GM12878 (cell line): Measurements from ENCODE around the gene HIVEP1. TPM values are rescaled to one million over a fixed set of nuclear protein-coding genes. Genes with fewer than 3 reads are reported as not detected.

Experiments
- ATAC-seq: fragments of 200-7000 bp; cut with Tn5 transposase; 3 replicates; pipeline ENCODE4 v1.9.1; 2020; ENCODE audit warnings: mild to moderate bottlenecking, moderate library complexity
- BruUV-seq: library from RNA; stranded (reverse); fragments of 400-500 nt; replicated peaks from 2 replicates; lab custom pipeline; 2021; lab: Mats Ljungman, UMichigan
- CTCF ChIA-PET: fragments of 300-600 bp; sonication (Branson Sonifier 250); formaldehyde crosslinking; extraction: SDS; loops from one replicate; lab custom pipeline; 2021; ENCODE audit warnings: inconsistent platforms; lab: Yijun Ruan, JAX
- POLR2A ChIA-PET: fragments of 350-600 bp; formaldehyde crosslinking; extraction: SDS; loops from one replicate; lab custom pipeline; 2021; ENCODE audit warnings: inconsistent platforms; lab: Charles Lee
- RAD21 ChIA-PET: fragments of 300-600 bp; sonication (Branson Sonifier 250); formaldehyde crosslinking; loops from one replicate; lab custom pipeline; 2023; ENCODE audit warnings: antibody characterized with exemption; ENCODE audit not compliant: unreplicated experiment; lab: Charles Lee
- SMC1A ChIA-PET: fragments of 300-600 bp; sonication (Branson Sonifier 250); formaldehyde crosslinking; loops from one replicate; lab custom pipeline; 2023; ENCODE audit not compliant: unreplicated experiment, uncharacterized antibody; lab: Charles Lee
- DNase-seq: peaks from one replicate; pipeline ENCODE4 v3.0.0-alpha.2; 2011; ENCODE audit warnings: low read depth, low spot score
- FAIRE-seq: peaks from 3 replicates; lab custom pipeline; 2011; peaks lifted over from hg19 to GRCh38; lab: Jason Lieb, UNC
- H2AFZ ChIP-seq: 2 replicates; pipeline ENCODE4 v1.6.0; 2011; ENCODE audit warnings: low read depth, low read length, control low read depth; ENCODE audit not compliant: control insufficient read depth
- H3K27ac ChIP-seq: 2 replicates; pipeline ENCODE4 v1.5.1; 2011; ENCODE audit warnings: control low read depth; ENCODE audit not compliant: control insufficient read depth, insufficient read depth
- H3K27me3 ChIP-seq, 2 experiments: replicated peaks in 1 of 2; 2 replicates each; pipeline versions ENCODE4 v1.6.0 to v1.6.1; 2011; ENCODE audit warnings: low read length in 1 of 2; ENCODE audit not compliant: control insufficient read depth in 2 of 2, insufficient read depth in 2 of 2
- H3K36me3 ChIP-seq, 2 experiments: 2 replicates each; pipeline ENCODE4 v1.5.1; 2011; ENCODE audit warnings: low read length in 1 of 2; ENCODE audit not compliant: control insufficient read depth in 2 of 2, insufficient read depth in 2 of 2
- H3K4me1 ChIP-seq: 2 replicates; pipeline ENCODE4 v1.6.1; 2011; ENCODE audit warnings: mild to moderate bottlenecking, low read length, moderate library complexity, mixed read lengths; ENCODE audit not compliant: control insufficient read depth, insufficient read depth
- H3K4me2 ChIP-seq: 2 replicates; pipeline ENCODE4 v1.6.0; 2011; ENCODE audit warnings: control low read depth; ENCODE audit not compliant: control insufficient read depth, insufficient read depth
- H3K4me3 ChIP-seq: fragments of 200-600 bp; sonication (generic); 2 replicates; pipeline ENCODE4 v1.5.1; 2016
- H3K79me2 ChIP-seq: 2 replicates; pipeline ENCODE4 v1.6.0; 2011; ENCODE audit warnings: low read length; ENCODE audit not compliant: control insufficient read depth, insufficient read depth
- H3K9ac ChIP-seq: 2 replicates; pipeline ENCODE4 v1.8.0; 2011; ENCODE audit warnings: low read length, control low read depth, mixed read lengths; ENCODE audit not compliant: control insufficient read depth, insufficient read depth
- H3K9me3 ChIP-seq: replicated peaks from 3 replicates; pipeline ENCODE4 v1.5.1; 2011; ENCODE audit warnings: mild to moderate bottlenecking, low read length; ENCODE audit not compliant: control insufficient read depth, insufficient read depth
- H4K20me1 ChIP-seq: 2 replicates; pipeline ENCODE4 v1.6.0; 2011; ENCODE audit not compliant: control insufficient read depth, insufficient read depth
- BRCA1 ChIP-seq: IDR thresholded peaks from 2 replicates; pipeline ENCODE4 v1.6.1; 2011; ENCODE audit warnings: low read depth, low read length, improper control_type of control experiment
- CBFB ChIP-seq: IDR thresholded peaks from 2 replicates; pipeline ENCODE4 v1.6.1; 2016; ENCODE audit warnings: antibody characterized with exemption, low read depth
- DPF2 ChIP-seq: fragments of 450-650 bp; IDR thresholded peaks from 2 replicates; pipeline ENCODE4 v1.6.1; 2017; ENCODE audit warnings: mild to moderate bottlenecking
- E2F8 ChIP-seq: fragments of 450-650 bp; IDR thresholded peaks from 2 replicates; pipeline ENCODE4 v1.6.1; 2018; ENCODE audit warnings: mild to moderate bottlenecking, low read depth, moderate library complexity; ENCODE audit not compliant: partially characterized antibody
- E4F1 ChIP-seq: fragments of 450-650 bp; IDR thresholded peaks from 2 replicates; pipeline ENCODE4 v1.6.1; 2018; ENCODE audit warnings: borderline replicate concordance, mild to moderate bottlenecking; ENCODE audit not compliant: partially characterized antibody
- HDAC6 ChIP-seq: fragments of 200-600 bp; sonication (generic); IDR thresholded peaks from one replicate; pipeline ENCODE4 v1.8.0; 2017; ENCODE audit warnings: antibody characterized with exemption; ENCODE audit not compliant: unreplicated experiment
- NFYA ChIP-seq: IDR thresholded peaks from 2 replicates; pipeline ENCODE4 v1.6.1; 2011; ENCODE audit warnings: low read depth, mild to moderate bottlenecking, low read length, improper control_type of control experiment, borderline replicate concordance
- RAD21 ChIP-seq: IDR thresholded peaks from 2 replicates; pipeline ENCODE4 v1.6.1; 2011; ENCODE audit warnings: mild to moderate bottlenecking, low read depth, low read length, moderate library complexity; ENCODE audit not compliant: insufficient read depth
- RAD51 ChIP-seq: fragments of 450-650 bp; IDR thresholded peaks from 2 replicates; pipeline ENCODE4 v1.6.1; 2016; ENCODE audit warnings: moderate library complexity, mild to moderate bottlenecking, inconsistent platforms
- RBBP5 ChIP-seq: fragments of 200-600 bp; sonication (generic); conservative IDR thresholded peaks from 2 replicates; pipeline ENCODE4 v1.6.1; 2016
- SREBF1 ChIP-seq: IDR thresholded peaks from 2 replicates; pipeline ENCODE4 v1.6.1; 2012; ENCODE audit warnings: mild to moderate bottlenecking, low read length
- STAT1 ChIP-seq: fragments of 450-650 bp; conservative IDR thresholded peaks from 2 replicates; pipeline ENCODE4 v1.6.1; 2014; ENCODE audit warnings: antibody characterized with exemption, mild to moderate bottlenecking
- SUZ12 ChIP-seq: fragments of 200-600 bp; sonication (generic); IDR thresholded peaks from one replicate; pipeline ENCODE4 v1.6.1; 2018; ENCODE audit warnings: antibody characterized with exemption, mild to moderate bottlenecking; ENCODE audit not compliant: unreplicated experiment
- ZNF384 ChIP-seq: IDR thresholded peaks from 2 replicates; pipeline ENCODE4 v1.6.1; 2012; ENCODE audit warnings: low read depth, mild to moderate bottlenecking, low read length, improper control_type of control experiment, borderline replicate concordance
- ZNF622 ChIP-seq: fragments of 450-650 bp; IDR thresholded peaks from 2 replicates; pipeline ENCODE4 v1.6.1; 2017; ENCODE audit warnings: mild to moderate bottlenecking, inconsistent platforms
- WGBS: methylation state at CpG from one replicate; pipeline ENCODE4 v1.1.6; 2016; ENCODE audit warnings: low lambda C conversion rate; ENCODE audit not compliant: insufficient replicate concordance, insufficient coverage; ENCODE audit errors: missing lambda C conversion rate; 5-methylcytosine and 5-hydroxymethylcytosine counted together
- in situ Hi-C: fragments of 300-500 bp; cut with MboI; formaldehyde crosslinking; loops from 9 replicates; pipeline ENCODE4 v1.14.3; 2018; ENCODE audit warnings: mixed read lengths
- intact Hi-C: fragments of 100-400 bp; cut with micrococcal nuclease; formaldehyde crosslinking; loops from one replicate; pipeline ENCODE4 v1.14.2; 2022; ENCODE audit not compliant: unreplicated experiment
- polyA plus RNA-seq, 11 experiments: library from polyadenylated mRNA; depleted of rRNA in 4 of 11; unstranded in 6 of 11; stranded (reverse) in 5 of 11; fragments of >200 nt; fragmentation: Nextera tagmentation in 4 of 11; fragmentation: Illumina TruSeq in 1 of 11; extraction: Ambion mirVana in 4 of 11; extraction: Trizol in 1 of 11; gene quantifications; 1 replicate in 1 of 11; 2 replicates in 10 of 11; pipeline versions ENCODE4 v1.2.1 to v1.2.3, GENCODE V29; 2011 to 2016; ENCODE audit warnings: inconsistent platforms in 2 of 11, missing spikeins in 2 of 11, low read depth in 1 of 11
- total RNA-seq, 4 experiments: library from RNA; depleted of rRNA in 3 of 4; stranded (reverse); fragments of >200 nt in 3 of 4; fragmentation: Illumina TruSeq in 1 of 4; extraction: Trizol in 1 of 4; gene quantifications; 2 replicates each; pipeline versions ENCODE4 v1.2.1 to v1.2.3, GENCODE V29; 2013 to 2021
- TF ChIP-seq, protein P1 (sequence below): fragments of 450-650 bp; formaldehyde crosslinking; IDR thresholded peaks from 2 replicates; pipeline ENCODE4 v1.4.0; 2020; ENCODE audit warnings: mild to moderate bottlenecking, moderate library complexity

HIVEP1 gene
- total and polyA plus RNA-seq, 10 of the 15 experiments (the other 5 are each of a cell fraction or from before 2014, with no cell fraction given): 4.3 to 37.5 (median 21.6) TPM

DNA sequence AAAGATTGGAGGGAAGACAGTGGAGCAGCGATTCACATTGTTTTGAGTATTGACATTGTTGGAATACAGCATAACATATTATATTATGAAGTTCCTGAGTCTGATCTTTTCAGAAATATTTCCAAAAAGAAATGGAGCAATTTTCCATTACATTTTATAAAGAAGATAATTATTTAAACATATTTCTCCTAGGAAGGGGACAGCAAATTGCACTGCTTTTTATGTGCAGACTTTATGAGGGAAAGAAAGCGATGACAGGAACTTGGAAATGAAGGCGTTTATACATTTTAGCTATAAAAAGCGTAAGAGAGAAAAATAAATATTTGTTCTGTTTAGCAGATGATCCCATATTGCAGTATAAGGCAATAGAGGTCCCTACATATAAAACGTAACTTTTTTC, 161.1 kb downstream of the HIVEP1 start (continued):
- TF ChIP-seq E2F8 (no peak), BRCA1 (no peak), STAT1 (no peak), ZNF622 (no peak), DPF2 (no peak)
- TF ChIP-seq, all 136 proteins: peak for 0

GRCh38 chr6:12173661-12174060, 161.5 kb downstream of the HIVEP1 start:
- H2AFZ ChIP-seq: no peak overlapping the region
- POLR2A ChIA-PET: no interaction called here
- no peaks in the 10 kb centered on the region for H3K36me3 ChIP-seq
- RAD21 ChIA-PET: no interaction called here
- intact Hi-C loops (no loop called here), in situ Hi-C loops (no loop called here)
- no TSS peak for BruUV-seq
- CTCF ChIA-PET: no interaction called here
- ATAC-seq: no peak
- no peak overlapping the region for H3K27ac ChIP-seq
- WGBS: 100% methylated on average over 2 of the region's 2 CpGs
- SMC1A ChIA-PET: interaction anchor here (1.5 kb wide), 1 partner anchor 11 kb away, joined by 3 read pairs; no protein-coding TSS in a partner anchor
- H3K9ac ChIP-seq: no peak overlapping the region
- H4K20me1 ChIP-seq: no peaks in the 10 kb centered on the region
- FAIRE-seq: no peak
- no peaks in the 10 kb centered on the region for H3K4me1 ChIP-seq
- H3K4me3 ChIP-seq: no peak overlapping the region
- no peaks in the 10 kb centered on the region for H3K79me2 ChIP-seq
- no peak overlapping the region for H3K4me2 ChIP-seq
- no peak for DNase-seq
- H3K27me3 ChIP-seq: no peaks in the 10 kb centered on the region
- no peaks in the 10 kb centered on the region; the same call in 2 of the 3 replicates for H3K9me3 ChIP-seq
- TF ChIP-seq ZNF384 (no peak), CBFB (no peak), RAD51 (no peak), E4F1 (no peak), SREBF1 (no peak), HDAC6 (no peak), NFYA (no peak), RBBP5 (no peak), RAD21 (no peak), SUZ12 (no peak)
- TF ChIP-seq, protein P1, sequence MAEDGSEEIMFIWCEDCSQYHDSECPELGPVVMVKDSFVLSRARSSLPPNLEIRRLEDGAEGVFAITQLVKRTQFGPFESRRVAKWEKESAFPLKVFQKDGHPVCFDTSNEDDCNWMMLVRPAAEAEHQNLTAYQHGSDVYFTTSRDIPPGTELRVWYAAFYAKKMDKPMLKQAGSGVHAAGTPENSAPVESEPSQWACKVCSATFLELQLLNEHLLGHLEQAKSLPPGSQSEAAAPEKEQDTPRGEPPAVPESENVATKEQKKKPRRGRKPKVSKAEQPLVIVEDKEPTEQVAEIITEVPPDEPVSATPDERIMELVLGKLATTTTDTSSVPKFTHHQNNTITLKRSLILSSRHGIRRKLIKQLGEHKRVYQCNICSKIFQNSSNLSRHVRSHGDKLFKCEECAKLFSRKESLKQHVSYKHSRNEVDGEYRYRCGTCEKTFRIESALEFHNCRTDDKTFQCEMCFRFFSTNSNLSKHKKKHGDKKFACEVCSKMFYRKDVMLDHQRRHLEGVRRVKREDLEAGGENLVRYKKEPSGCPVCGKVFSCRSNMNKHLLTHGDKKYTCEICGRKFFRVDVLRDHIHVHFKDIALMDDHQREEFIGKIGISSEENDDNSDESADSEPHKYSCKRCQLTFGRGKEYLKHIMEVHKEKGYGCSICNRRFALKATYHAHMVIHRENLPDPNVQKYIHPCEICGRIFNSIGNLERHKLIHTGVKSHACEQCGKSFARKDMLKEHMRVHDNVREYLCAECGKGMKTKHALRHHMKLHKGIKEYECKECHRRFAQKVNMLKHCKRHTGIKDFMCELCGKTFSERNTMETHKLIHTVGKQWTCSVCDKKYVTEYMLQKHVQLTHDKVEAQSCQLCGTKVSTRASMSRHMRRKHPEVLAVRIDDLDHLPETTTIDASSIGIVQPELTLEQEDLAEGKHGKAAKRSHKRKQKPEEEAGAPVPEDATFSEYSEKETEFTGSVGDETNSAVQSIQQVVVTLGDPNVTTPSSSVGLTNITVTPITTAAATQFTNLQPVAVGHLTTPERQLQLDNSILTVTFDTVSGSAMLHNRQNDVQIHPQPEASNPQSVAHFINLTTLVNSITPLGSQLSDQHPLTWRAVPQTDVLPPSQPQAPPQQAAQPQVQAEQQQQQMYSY (CRISPR knock-in tag): no peak
